Stimulated activated naive CD8-positive, alpha-beta T cell treated with anti-CD3 and anti-CD28 coated beads, Interleukin-15, Interleukin-2, amounts not matched to agents 100 ng/mL and 50 ng/mL, for 24 hours (primary cell): Measurements from ENCODE around the gene MT1A.

Experiments used
- H3K27ac Mint-ChIP-seq: one replicate; pipeline ENCODE4 v1.8.0; 2021; ENCODE audit warnings: mild to moderate bottlenecking, mixed read lengths
- H3K27me3 Mint-ChIP-seq: one replicate; pipeline ENCODE4 v1.8.0; 2021; ENCODE audit warnings: mixed read lengths
- H3K36me3 Mint-ChIP-seq: one replicate; pipeline ENCODE4 v1.8.0; 2021; ENCODE audit warnings: low read depth, mixed read lengths
- H3K4me1 Mint-ChIP-seq: one replicate; pipeline ENCODE4 v1.8.0; 2021; ENCODE audit warnings: low read depth, mixed read lengths
- H3K4me3 Mint-ChIP-seq: one replicate; pipeline ENCODE4 v1.8.0; 2021; ENCODE audit warnings: mild to moderate bottlenecking, mixed read lengths
- H3K9me3 Mint-ChIP-seq: one replicate; pipeline ENCODE4 v1.8.0; 2021; ENCODE audit warnings: mixed read lengths

The MT1A gene

DNA sequence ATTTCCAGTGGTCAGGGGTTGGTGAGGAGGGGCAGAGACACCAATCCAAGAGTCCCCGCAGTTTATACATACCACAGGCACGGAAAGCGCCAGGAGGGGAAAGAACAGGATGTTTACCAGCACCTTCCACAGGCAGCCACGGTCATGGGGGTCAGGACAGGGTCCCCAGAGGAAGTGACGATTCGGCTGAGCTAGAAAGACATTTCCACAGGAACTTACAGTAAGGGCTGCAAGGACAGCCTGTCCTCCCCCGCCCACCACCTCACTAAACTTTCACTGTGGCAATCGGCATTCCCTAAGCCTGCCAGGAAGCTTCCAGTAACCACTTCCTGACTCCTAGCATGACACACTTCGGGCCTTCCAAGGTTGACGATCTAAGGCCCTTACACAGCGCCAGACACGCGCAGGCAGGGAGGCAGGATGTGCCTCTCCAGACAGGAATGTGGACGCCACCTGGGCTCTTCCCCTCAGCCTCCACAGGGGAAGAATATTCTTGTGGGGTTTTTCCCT, 31.3 kb upstream of the MT1A start:
- H3K4me3 Mint-ChIP-seq = peak overlapping the region; percentile 38
- peak overlapping the region; percentile 89 for H3K27ac Mint-ChIP-seq
- peaks cover 5% of the 10 kb centered on the region for H3K36me3 Mint-ChIP-seq
- no peaks in the 10 kb centered on the region for H3K9me3 Mint-ChIP-seq
- peaks cover 58% of the 10 kb centered on the region for H3K4me1 Mint-ChIP-seq
- H3K27me3 Mint-ChIP-seq = no peaks in the 10 kb centered on the region

DNA sequence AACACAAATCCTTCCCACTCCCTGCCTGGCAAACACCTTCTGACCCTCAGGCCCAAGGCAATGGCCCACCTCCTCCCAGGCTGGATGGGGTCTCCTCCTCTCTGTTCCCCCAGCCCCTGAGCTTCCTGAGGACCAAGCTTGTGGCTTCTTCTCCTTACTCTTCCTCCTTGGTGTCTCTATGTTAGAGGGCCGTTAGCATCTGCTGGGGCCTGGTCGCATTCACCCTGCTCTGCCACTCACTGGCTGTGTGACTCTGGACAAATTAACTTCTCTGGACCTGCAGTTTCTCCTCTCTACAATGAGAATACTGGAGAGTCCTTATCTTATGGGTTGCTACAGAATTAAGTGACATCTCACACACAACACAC, 30.8 kb upstream of the MT1A start:
- H3K27me3 Mint-ChIP-seq = no peaks in the 10 kb centered on the region
- H3K4me3 Mint-ChIP-seq = peak overlapping the region; percentile 64
- H3K36me3 Mint-ChIP-seq = peaks cover 9% of the 10 kb centered on the region
- no peaks in the 10 kb centered on the region for H3K9me3 Mint-ChIP-seq
- H3K4me1 Mint-ChIP-seq = peaks cover 63% of the 10 kb centered on the region
- peak overlapping the region; percentile 89 for H3K27ac Mint-ChIP-seq

DNA sequence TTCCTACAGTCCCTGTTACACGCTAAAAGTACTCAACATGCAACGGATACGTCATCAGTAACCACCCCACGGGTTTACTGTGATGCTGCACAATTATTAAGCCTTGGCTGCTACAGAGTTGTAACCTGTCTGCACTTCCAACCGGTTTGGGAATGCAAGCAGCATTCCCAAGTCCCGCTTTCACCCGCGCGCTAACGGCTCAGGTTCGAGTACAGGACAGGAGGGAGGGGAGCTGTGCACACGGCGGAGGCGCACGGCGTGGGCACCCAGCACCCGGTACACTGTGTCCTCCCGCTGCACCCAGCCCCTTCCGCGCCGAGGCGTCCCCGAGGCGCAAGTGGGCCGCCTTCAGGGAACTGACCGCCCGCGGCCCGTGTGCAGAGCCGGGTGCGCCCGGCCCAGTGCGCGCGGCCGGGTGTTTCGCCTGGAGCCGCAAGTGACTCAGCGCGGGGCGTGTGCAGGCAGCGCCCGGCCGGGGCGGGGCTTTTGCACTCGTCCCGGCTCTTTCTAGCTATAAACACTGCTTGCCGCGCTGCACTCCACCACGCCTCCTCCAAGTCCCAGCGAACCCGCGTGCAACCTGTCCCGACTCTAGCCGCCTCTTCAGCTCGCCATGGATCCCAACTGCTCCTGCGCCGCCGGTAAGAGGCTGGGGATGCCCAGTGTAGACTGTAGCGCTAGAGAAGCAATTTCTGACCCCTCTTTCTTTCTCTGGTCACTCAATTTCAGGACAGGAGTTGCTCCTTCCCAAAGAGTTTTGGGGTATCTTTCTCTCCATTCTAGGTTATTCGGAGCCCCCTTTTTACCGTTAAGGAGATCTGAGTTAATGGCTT, 30.2 kb upstream of the MT1A start, which contains the start of gene MT2A:
MT2A (plus strand) TSS at position 542 of the 833 bp plus-strand sequence; CDS start at position 614, 72 bp downstream.
- Mint-ChIP-seq H3K9me3 (no peaks in the 10 kb centered on the region), H3K4me1 (peaks cover 69% of the 10 kb centered on the region), H3K36me3 (peaks cover 9% of the 10 kb centered on the region), H3K4me3 (peak within 1 kb of the TSS; percentile 100), H3K27me3 (no peaks in the 10 kb centered on the region), H3K27ac (peak within 1 kb of the TSS; percentile 98)

DNA sequence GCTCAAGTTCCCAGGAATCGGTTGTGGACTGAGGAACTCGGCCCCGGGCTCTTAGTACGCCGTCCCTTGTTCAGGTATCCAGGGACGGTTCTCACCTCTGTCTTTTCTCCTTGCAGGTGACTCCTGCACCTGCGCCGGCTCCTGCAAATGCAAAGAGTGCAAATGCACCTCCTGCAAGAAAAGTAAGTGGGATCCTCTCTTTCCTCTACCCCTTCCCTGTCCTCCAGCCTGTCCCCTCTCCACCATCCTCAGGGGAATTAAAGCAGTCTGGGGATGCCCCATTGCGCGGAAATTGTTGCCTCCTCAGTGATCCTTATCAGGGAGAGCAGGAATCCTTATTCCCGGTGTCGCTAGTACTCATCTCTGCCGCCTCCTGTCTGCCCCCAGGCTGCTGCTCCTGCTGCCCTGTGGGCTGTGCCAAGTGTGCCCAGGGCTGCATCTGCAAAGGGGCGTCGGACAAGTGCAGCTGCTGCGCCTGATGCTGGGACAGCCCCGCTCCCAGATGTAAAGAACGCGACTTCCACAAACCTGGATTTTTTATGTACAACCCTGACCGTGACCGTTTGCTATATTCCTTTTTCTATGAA, 29.5 kb upstream of the MT1A start:
- no peaks in the 10 kb centered on the region for H3K9me3 Mint-ChIP-seq

DNA sequence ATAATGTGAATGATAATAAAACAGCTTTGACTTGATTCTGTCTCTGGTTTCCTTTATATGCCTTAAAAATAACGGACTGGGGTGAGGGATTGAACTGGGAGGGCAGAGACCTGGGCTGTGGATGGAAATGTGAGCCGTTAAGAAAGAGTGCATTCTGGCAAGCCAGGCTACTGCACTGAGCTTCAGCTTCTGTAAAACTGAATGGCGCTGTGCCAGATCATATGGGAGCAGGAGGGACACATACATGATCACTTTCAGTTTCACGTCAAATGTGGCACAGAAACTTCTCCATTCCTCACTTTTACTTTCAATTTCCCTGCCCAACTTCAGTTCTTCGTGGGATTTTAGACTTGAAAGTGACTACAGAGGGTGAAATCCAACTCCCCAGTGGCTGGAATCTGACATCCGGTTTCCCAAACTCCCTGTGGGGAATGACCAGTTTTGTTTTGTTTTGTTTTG, 29.0 kb upstream of the MT1A start:
- Mint-ChIP-seq H3K9me3 (no peaks in the 10 kb centered on the region), H3K4me1 (peaks cover 81% of the 10 kb centered on the region), H3K27me3 (no peaks in the 10 kb centered on the region), H3K36me3 (peaks cover 9% of the 10 kb centered on the region), H3K4me3 (peak overlapping the region; percentile 100), H3K27ac (peak overlapping the region; percentile 98)

More for the DNA sequence above, 29.5 kb upstream of the MT1A start:
- no peaks in the 10 kb centered on the region for H3K27me3 Mint-ChIP-seq
- peaks cover 76% of the 10 kb centered on the region for H3K4me1 Mint-ChIP-seq
- H3K4me3 Mint-ChIP-seq = peak overlapping the region; percentile 100
- H3K36me3 Mint-ChIP-seq = peaks cover 9% of the 10 kb centered on the region
- H3K27ac Mint-ChIP-seq = peak overlapping the region; percentile 98

DNA sequence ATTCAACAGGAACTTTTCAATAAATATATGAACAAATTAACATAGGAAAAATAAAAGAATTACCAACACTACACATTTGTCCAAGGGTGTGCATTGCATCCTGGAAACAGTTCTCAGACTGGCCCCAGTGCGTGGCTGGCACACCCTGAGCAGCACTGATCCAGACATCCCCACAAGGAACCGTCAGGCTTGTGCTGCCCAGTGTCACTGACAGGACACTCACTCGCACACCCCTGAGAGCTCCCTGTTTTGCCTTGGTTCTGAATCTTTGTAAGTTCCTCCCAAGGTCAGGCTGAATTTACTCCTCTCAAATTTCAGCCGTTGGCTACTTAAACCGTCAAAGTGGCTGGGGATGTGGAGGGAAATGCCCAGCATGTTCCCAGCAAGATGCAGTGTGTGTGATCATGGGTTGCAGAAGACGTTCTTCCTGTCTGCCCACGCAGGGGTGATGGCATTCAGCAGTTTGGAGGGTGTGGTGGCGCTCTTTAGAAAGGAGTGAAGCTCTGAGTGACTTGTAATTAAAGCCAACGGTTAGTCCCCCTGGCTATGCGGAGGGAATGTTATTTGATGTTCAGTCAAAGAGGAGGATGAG, 28.4 kb upstream of the MT1A start:
- Mint-ChIP-seq H3K9me3 (no peaks in the 10 kb centered on the region), H3K27ac (peak overlapping the region; percentile 98), H3K4me1 (peaks cover 87% of the 10 kb centered on the region), H3K36me3 (peaks cover 9% of the 10 kb centered on the region), H3K4me3 (peak overlapping the region; percentile 100), H3K27me3 (no peaks in the 10 kb centered on the region)

DNA sequence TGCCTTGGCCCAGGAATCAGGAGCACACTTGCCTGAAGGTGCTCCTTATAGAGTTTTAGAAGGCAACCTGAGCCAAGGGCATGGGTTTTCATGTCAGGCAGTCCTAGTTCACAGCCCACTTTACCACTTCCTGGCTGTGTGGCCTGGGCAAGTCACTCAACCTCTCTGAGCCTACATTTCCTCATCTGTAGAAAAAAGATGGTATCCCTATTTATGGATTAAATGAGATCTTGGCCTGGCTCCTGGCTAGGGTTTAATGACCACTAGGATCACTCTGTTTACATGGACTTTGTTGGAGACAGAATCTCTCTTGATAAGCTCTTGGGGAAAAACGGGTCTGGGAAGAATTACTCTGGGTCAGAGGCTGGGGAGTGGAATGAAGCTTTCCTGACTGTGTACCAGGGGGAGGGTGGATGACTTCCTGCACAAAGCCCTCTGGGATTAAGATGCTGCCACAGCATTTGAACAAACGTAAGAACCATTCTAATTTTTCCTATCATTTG, 27.8 kb upstream of the MT1A start:
- peaks cover 9% of the 10 kb centered on the region for H3K36me3 Mint-ChIP-seq
- no peaks in the 10 kb centered on the region for H3K27me3 Mint-ChIP-seq
- H3K9me3 Mint-ChIP-seq = no peaks in the 10 kb centered on the region
- H3K27ac Mint-ChIP-seq = peak overlapping the region; percentile 98
- H3K4me3 Mint-ChIP-seq = peak overlapping the region; percentile 100
- H3K4me1 Mint-ChIP-seq = peaks cover 92% of the 10 kb centered on the region

DNA sequence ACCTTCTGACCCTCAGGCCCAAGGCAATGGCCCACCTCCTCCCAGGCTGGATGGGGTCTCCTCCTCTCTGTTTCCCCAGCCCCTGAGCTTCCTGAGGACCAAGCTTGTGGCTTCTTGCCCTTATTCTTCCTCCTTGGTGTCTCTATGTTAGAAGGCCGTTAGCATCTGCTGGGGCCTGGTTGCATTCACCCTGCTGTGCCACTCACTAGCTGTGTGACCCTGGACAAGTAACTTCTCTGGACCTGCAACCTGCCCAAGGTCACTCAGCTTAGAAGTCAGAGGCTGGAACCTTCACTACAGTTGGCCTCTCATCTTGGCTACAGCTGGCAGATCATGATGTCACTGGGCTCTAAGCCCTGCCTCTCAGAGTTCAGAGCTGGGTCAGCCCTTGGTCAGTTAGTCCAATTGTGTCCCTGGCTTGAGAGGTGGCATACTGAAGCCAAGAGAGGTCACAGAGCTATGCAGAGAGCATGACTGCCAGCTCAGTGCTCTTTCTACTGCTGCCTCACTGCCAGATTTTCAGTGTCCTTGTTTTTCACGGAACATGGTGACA, 27.1 kb upstream of the MT1A start:
- H3K36me3 Mint-ChIP-seq = peaks cover 9% of the 10 kb centered on the region
- no peaks in the 10 kb centered on the region for H3K9me3 Mint-ChIP-seq
- H3K27ac Mint-ChIP-seq = peak overlapping the region; percentile 98
- peaks cover 86% of the 10 kb centered on the region for H3K4me1 Mint-ChIP-seq
- peak overlapping the region; percentile 100 for H3K4me3 Mint-ChIP-seq
- peaks cover 2% of the 10 kb centered on the region for H3K27me3 Mint-ChIP-seq

DNA sequence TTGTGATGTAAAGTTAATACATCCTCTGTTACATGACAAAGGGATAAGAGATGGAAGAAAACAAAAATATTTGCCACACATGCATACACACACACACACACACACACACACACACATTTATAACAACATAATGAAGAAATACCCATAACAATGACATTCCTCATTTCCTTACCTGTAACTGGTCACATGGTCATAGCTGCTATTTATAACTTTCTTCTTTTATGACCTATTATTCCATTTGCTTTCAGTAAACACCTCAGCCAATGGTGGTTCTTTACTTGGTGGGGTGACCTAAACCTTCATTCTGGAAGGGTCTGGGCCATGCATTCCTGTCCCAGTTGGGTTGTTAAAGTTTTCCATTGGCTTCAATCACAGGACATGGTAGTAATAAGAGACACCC, 24.8 kb upstream of the MT1A start:
- H3K4me3 Mint-ChIP-seq = peak overlapping the region; percentile 14
- H3K27ac Mint-ChIP-seq = peak overlapping the region; percentile 95
- H3K36me3 Mint-ChIP-seq = peaks cover 9% of the 10 kb centered on the region
- H3K4me1 Mint-ChIP-seq = peaks cover 79% of the 10 kb centered on the region
- H3K9me3 Mint-ChIP-seq = no peaks in the 10 kb centered on the region
- H3K27me3 Mint-ChIP-seq = peaks cover 21% of the 10 kb centered on the region

DNA sequence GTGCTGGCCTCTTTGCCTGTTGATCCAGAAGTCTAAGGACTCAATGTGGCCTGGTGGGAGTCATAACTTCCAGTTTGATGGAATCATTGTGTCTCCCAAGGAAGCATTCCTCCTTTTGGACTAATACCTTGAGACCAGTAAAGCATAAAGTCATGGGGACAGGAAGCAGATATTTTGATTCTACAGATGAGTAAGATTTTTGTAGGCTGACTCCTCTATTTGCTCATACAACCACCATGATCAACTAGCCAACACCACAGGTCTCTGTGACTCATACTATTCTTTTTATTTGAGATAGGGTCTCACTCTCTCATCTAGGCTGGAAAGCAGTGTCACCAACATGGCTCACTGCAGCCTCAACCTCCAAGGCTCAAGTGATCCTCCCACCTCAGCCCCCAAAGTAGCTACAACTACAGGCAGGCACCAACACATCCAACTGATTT, 23.9 kb upstream of the MT1A start:
- H3K27ac Mint-ChIP-seq = peak overlapping the region; percentile 95
- H3K4me1 Mint-ChIP-seq = peaks cover 72% of the 10 kb centered on the region
- H3K4me3 Mint-ChIP-seq = peak overlapping the region; percentile 14
- peaks cover 25% of the 10 kb centered on the region for H3K27me3 Mint-ChIP-seq
- no peaks in the 10 kb centered on the region for H3K9me3 Mint-ChIP-seq
- peaks cover 4% of the 10 kb centered on the region for H3K36me3 Mint-ChIP-seq

DNA sequence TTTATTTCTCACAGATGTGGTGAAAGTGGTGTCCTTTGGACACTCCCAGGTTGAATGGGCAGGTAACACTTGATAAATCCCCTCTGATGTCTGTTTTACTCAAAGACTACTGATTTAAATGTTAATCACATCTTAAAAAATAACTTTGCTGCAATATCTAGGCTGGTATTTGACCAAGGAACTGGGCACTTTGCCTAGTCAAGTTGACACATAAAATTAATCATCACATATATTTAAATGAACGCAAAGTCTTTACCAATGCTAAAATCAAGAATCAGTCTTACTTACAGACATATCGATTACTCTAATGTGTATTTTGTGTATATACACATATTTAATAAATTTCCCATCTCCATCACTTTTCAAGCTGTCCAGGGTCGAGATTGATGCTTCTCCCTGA, 23.1 kb upstream of the MT1A start:
- Mint-ChIP-seq H3K27ac (no peak overlapping the region), H3K4me1 (peaks cover 65% of the 10 kb centered on the region), H3K36me3 (peaks cover 4% of the 10 kb centered on the region), H3K4me3 (no peak overlapping the region), H3K9me3 (no peaks in the 10 kb centered on the region), H3K27me3 (peaks cover 28% of the 10 kb centered on the region)

DNA sequence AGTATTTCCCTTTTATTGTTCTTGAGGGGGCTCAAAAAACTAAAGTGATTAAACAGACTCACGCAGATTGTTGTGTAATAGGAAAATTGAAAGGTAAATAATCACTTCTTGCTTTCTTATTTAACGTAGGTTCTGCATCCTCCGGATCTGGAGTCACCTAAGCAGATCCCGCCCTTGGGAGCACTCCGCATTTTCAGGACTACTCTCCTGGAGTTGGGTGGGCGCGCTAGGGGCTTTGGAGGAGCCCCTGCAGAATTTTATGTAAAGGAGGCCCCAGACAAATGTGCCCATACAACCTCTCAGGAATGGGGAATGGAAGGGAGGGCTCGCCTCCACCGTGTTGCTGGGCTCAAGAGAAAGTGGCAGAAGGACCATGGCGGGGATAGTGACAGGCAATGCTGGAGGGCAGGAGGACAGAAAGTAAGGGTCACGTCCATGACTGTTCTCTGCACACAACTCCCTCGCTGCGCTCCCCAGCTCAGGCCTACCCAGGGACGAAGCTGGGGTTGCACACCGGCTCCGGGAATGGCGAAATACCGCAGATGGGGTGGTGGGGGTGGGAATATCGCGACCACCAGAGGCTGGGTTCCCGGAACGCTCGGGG, 21.8 kb upstream of the MT1A start:
- Mint-ChIP-seq H3K36me3 (peaks cover 4% of the 10 kb centered on the region), H3K9me3 (no peaks in the 10 kb centered on the region), H3K4me1 (peaks cover 51% of the 10 kb centered on the region), H3K4me3 (peak overlapping the region; percentile 70), H3K27ac (peak overlapping the region; percentile 45), H3K27me3 (peaks cover 29% of the 10 kb centered on the region)

DNA sequence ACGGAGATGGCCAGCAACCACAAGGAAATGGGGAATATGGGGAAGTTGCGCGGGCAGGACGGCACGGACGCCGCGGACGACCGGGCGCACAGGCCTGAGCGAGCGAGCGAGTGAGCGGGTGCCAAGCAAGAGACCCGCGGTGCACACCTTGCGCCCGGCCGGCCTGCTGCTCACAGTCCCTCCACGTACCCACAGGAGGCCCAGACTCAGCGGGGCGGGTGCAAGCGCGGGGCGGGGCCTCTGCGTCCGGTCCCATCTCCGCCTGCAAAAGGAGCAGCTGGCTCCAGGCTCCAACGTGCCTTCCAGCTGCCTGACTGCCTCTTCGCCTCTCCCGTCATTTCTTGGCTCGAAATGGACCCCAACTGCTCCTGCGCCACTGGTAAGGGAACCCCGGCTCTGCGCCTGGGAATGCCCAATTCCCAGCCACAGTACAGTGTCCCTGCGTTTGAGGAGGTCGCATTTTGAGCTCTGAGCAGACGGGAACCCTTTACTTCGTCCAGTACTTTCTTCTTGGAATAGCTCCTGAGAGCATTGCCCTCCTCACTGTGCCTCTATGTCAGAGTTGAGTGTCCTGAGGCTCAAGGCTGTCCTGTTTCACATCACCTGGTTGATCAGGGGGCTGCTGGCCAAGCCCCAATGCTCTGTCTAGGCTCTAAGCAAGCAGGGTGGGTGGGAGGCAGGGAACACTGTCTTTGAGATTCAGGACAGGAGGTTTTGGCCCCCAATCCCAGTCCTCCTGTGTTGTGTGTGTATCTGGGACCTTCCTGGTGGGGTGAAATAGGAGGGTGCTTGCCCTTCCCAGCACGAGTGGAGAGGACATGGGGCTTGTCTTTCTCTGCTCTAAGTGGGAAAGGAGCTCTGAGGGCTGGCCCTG, 21.0 kb upstream of the MT1A start:
- H3K9me3 Mint-ChIP-seq = no peaks in the 10 kb centered on the region
- peak overlapping the region; percentile 70 for H3K4me3 Mint-ChIP-seq
- no peak overlapping the region for H3K27ac Mint-ChIP-seq

More for the DNA sequence above, 21.0 kb upstream of the MT1A start:
- Mint-ChIP-seq H3K27me3 (peaks cover 29% of the 10 kb centered on the region), H3K36me3 (peaks cover 2% of the 10 kb centered on the region), H3K4me1 (peaks cover 44% of the 10 kb centered on the region)
